WTC11 (cell line): ENCODE results near the gene MAD2L1. TPM values are rescaled to one million over a fixed set of nuclear protein-coding genes. Genes with fewer than 3 reads are reported as not detected.

ENCODE experiments used
- ATAC-seq: fragments of 200-7000 bp; cut with Tn5 transposase; 2 replicates; pipeline ENCODE4 v1.10.0; 2021; ENCODE audit warnings: mild to moderate bottlenecking, moderate library complexity
- CTCF ChIA-PET: fragments of 300-600 bp; sonication (Branson Sonifier 250); formaldehyde crosslinking; loops from one replicate; lab custom pipeline; 2021; ENCODE audit warnings: antibody characterized with exemption; lab: Charles Lee
- POLR2A ChIA-PET: fragments of 350-600 bp; sonication (Branson Sonifier 250); formaldehyde crosslinking; loops from one replicate; lab custom pipeline; 2021; ENCODE audit warnings: antibody characterized with exemption; lab: Charles Lee
- DNase-seq: peaks from one replicate; pipeline ENCODE4 v3.0.0; 2021; ENCODE audit warnings: low spot score
- H3K27ac Mint-ChIP-seq: 2 replicates; pipeline ENCODE4 v1.8.0; 2021; ENCODE audit warnings: mixed read lengths
- H3K27me3 Mint-ChIP-seq: 2 replicates; pipeline ENCODE4 v1.8.0; 2021; ENCODE audit warnings: low read depth, mild to moderate bottlenecking, moderate library complexity, mixed read lengths
- H3K36me3 Mint-ChIP-seq: 2 replicates; pipeline ENCODE4 v1.8.0; 2021; ENCODE audit warnings: mixed read lengths
- H3K4me1 Mint-ChIP-seq: 2 replicates; pipeline ENCODE4 v1.8.0; 2022; ENCODE audit warnings: mixed read lengths
- H3K4me3 Mint-ChIP-seq: 2 replicates; pipeline ENCODE4 v1.8.0; 2021; ENCODE audit warnings: mild to moderate bottlenecking, moderate library complexity, mixed read lengths
- H3K9me3 Mint-ChIP-seq: 2 replicates; pipeline ENCODE4 v1.8.0; 2021; ENCODE audit warnings: mixed read lengths
- ARID4B ChIP-seq: sonication (generic); formaldehyde crosslinking; IDR thresholded peaks from 2 replicates; pipeline ENCODE4 v1.8.0; 2023; ENCODE audit warnings: missing genetic modification reagents, mild to moderate bottlenecking, borderline replicate concordance
- HMGA2 ChIP-seq: fragments of 250-450 bp; sonication (Bioruptor Pico); IDR thresholded peaks from 2 replicates; pipeline ENCODE4 v1.4.0; 2021; ENCODE audit warnings: mild to moderate bottlenecking, moderate library complexity
- HMGXB4 ChIP-seq: sonication (generic); formaldehyde crosslinking; IDR thresholded peaks from 2 replicates; pipeline ENCODE4 v1.8.1; 2023; ENCODE audit warnings: mild to moderate bottlenecking, moderate library complexity, missing genetic modification reagents
- JUN ChIP-seq: sonication (generic); formaldehyde crosslinking; IDR thresholded peaks from 2 replicates; pipeline ENCODE4 v1.8.0; 2023; ENCODE audit warnings: mild to moderate bottlenecking, missing genetic modification reagents
- KAT7 ChIP-seq: sonication (generic); formaldehyde crosslinking; IDR thresholded peaks from 2 replicates; pipeline ENCODE4 v1.8.1; 2023; ENCODE audit warnings: missing genetic modification reagents, mild to moderate bottlenecking, borderline replicate concordance
- MXD4 ChIP-seq: fragments of 250-450 bp; sonication (Bioruptor Pico); IDR thresholded peaks from 2 replicates; pipeline ENCODE4 v1.8.0; 2021; ENCODE audit warnings: mild to moderate bottlenecking, moderate library complexity, borderline replicate concordance
- TP53 ChIP-seq: sonication (generic); formaldehyde crosslinking; IDR thresholded peaks from 2 replicates; pipeline ENCODE4 v1.8.1; 2023; ENCODE audit warnings: mild to moderate bottlenecking, missing genetic modification reagents
- ZNF219 ChIP-seq: sonication (generic); formaldehyde crosslinking; IDR thresholded peaks from 2 replicates; pipeline ENCODE4 v1.8.0; 2023; ENCODE audit warnings: missing genetic modification reagents, mild to moderate bottlenecking, borderline replicate concordance
- ZSCAN18 ChIP-seq: fragments of 250-450 bp; sonication (Bioruptor Pico); IDR thresholded peaks from 2 replicates; pipeline ENCODE4 v2.1.2; 2022; ENCODE audit warnings: mild to moderate bottlenecking, moderate library complexity
- total RNA-seq: library from RNA; stranded (reverse); gene quantifications from 3 replicates; pipeline ENCODE4 v1.2.3, GENCODE V29; 2021
- TF ChIP-seq, protein P1 (sequence below): sonication (generic); formaldehyde crosslinking; IDR thresholded peaks from 2 replicates; pipeline ENCODE4 v1.8.1; 2023; ENCODE audit warnings: mild to moderate bottlenecking, missing genetic modification reagents
- TF ChIP-seq, protein P2 (sequence below): sonication (generic); formaldehyde crosslinking; IDR thresholded peaks from 2 replicates; pipeline ENCODE4 v1.8.0; 2023; ENCODE audit warnings: mild to moderate bottlenecking, missing genetic modification reagents
- TF ChIP-seq, protein P3 (sequence below): sonication (generic); formaldehyde crosslinking; IDR thresholded peaks from 2 replicates; pipeline ENCODE4 v1.8.1; 2023; ENCODE audit warnings: mild to moderate bottlenecking, missing genetic modification reagents, borderline replicate concordance
- TF ChIP-seq, protein P4 (sequence below): fragments of 250-450 bp; sonication (Bioruptor Pico); IDR thresholded peaks from 2 replicates; pipeline ENCODE4 v1.9.0; 2021; ENCODE audit warnings: mild to moderate bottlenecking

The MAD2L1 gene
- total RNA-seq, 1 experiment from 2014 or later, result 81.2 TPM

DNA sequence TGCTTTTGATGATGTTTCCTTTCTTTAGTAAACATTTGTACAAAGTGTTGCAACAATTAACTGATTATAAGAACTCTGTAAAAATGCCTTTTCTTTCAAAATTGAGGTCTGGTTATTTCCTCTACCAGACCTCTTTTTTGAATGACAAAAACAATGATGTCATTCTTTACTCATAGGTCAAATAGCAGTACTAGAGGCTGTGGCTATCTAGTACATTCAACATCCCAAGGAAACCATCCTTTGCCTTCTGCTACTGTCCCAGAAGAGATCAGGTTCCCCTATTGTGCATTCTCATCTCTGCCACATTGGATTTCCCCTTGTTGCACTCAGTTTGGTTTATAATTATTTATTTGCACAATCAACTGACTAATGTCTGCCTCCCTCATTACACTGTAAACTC is 19.1 kb upstream of the MAD2L1 start (continued):
- TF ChIP-seq ARID4B (CRISPR knock-in tag) (no peak), ZSCAN18 (CRISPR knock-in tag) (no peak), HMGA2 (no peak), KAT7 (no peak)
- TF ChIP-seq, protein P1, sequence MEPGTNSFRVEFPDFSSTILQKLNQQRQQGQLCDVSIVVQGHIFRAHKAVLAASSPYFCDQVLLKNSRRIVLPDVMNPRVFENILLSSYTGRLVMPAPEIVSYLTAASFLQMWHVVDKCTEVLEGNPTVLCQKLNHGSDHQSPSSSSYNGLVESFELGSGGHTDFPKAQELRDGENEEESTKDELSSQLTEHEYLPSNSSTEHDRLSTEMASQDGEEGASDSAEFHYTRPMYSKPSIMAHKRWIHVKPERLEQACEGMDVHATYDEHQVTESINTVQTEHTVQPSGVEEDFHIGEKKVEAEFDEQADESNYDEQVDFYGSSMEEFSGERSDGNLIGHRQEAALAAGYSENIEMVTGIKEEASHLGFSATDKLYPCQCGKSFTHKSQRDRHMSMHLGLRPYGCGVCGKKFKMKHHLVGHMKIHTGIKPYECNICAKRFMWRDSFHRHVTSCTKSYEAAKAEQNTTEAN (CRISPR knock-in tag), result no peak
- TF ChIP-seq, protein P2, sequence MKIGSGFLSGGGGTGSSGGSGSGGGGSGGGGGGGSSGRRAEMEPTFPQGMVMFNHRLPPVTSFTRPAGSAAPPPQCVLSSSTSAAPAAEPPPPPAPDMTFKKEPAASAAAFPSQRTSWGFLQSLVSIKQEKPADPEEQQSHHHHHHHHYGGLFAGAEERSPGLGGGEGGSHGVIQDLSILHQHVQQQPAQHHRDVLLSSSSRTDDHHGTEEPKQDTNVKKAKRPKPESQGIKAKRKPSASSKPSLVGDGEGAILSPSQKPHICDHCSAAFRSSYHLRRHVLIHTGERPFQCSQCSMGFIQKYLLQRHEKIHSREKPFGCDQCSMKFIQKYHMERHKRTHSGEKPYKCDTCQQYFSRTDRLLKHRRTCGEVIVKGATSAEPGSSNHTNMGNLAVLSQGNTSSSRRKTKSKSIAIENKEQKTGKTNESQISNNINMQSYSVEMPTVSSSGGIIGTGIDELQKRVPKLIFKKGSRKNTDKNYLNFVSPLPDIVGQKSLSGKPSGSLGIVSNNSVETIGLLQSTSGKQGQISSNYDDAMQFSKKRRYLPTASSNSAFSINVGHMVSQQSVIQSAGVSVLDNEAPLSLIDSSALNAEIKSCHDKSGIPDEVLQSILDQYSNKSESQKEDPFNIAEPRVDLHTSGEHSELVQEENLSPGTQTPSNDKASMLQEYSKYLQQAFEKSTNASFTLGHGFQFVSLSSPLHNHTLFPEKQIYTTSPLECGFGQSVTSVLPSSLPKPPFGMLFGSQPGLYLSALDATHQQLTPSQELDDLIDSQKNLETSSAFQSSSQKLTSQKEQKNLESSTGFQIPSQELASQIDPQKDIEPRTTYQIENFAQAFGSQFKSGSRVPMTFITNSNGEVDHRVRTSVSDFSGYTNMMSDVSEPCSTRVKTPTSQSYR (CRISPR knock-in tag), result no peak

GRCh38 chr4:120084327-120084726 is 17.7 kb upstream of the MAD2L1 start:
- ChIA-PET POLR2A (no interaction called here), CTCF (no interaction called here)
- H3K9me3 Mint-ChIP-seq, result peaks cover 19% of the 10 kb centered on the region
- peaks cover 10% of the 10 kb centered on the region for H3K36me3 Mint-ChIP-seq
- DNase-seq, result no peak
- peaks cover 10% of the 10 kb centered on the region for H3K4me1 Mint-ChIP-seq
- no peak overlapping the region for H3K4me3 Mint-ChIP-seq
- H3K27ac Mint-ChIP-seq, result no peak overlapping the region
- no peak for ATAC-seq
- no peaks in the 10 kb centered on the region for H3K27me3 Mint-ChIP-seq
- TF ChIP-seq, protein P1 (CRISPR knock-in tag), result no peak
- TF ChIP-seq, protein P3, sequence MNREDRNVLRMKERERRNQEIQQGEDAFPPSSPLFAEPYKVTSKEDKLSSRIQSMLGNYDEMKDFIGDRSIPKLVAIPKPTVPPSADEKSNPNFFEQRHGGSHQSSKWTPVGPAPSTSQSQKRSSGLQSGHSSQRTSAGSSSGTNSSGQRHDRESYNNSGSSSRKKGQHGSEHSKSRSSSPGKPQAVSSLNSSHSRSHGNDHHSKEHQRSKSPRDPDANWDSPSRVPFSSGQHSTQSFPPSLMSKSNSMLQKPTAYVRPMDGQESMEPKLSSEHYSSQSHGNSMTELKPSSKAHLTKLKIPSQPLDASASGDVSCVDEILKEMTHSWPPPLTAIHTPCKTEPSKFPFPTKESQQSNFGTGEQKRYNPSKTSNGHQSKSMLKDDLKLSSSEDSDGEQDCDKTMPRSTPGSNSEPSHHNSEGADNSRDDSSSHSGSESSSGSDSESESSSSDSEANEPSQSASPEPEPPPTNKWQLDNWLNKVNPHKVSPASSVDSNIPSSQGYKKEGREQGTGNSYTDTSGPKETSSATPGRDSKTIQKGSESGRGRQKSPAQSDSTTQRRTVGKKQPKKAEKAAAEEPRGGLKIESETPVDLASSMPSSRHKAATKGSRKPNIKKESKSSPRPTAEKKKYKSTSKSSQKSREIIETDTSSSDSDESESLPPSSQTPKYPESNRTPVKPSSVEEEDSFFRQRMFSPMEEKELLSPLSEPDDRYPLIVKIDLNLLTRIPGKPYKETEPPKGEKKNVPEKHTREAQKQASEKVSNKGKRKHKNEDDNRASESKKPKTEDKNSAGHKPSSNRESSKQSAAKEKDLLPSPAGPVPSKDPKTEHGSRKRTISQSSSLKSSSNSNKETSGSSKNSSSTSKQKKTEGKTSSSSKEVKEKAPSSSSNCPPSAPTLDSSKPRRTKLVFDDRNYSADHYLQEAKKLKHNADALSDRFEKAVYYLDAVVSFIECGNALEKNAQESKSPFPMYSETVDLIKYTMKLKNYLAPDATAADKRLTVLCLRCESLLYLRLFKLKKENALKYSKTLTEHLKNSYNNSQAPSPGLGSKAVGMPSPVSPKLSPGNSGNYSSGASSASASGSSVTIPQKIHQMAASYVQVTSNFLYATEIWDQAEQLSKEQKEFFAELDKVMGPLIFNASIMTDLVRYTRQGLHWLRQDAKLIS, result no peak
- TF ChIP-seq TP53, result no peak
- TF ChIP-seq JUN (CRISPR knock-in tag), result no peak
- TF ChIP-seq, protein P4, sequence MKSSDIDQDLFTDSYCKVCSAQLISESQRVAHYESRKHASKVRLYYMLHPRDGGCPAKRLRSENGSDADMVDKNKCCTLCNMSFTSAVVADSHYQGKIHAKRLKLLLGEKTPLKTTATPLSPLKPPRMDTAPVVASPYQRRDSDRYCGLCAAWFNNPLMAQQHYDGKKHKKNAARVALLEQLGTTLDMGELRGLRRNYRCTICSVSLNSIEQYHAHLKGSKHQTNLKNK, result no peak
- TF ChIP-seq ZNF219 (CRISPR knock-in tag), result no peak
- TF ChIP-seq HMGXB4 (CRISPR knock-in tag), result no peak
- TF ChIP-seq MXD4 (CRISPR knock-in tag), result no peak
